HG02885 (cell line): ENCODE measurements around the gene SMOC2.

Source experiments
- ATAC-seq: cut with Tn5 transposase; IDR thresholded peaks from one replicate; pipeline ENCODE4 v1.9.1; 2021; ENCODE audit warnings: mild to moderate bottlenecking; ENCODE audit not compliant: unreplicated experiment, poor library complexity

SMOC2 gene

GRCh38 chr6:168714547-168715260, 273.7 kb downstream of the SMOC2 start:
- ATAC-seq = no peak

GRCh38 chr6:168715643-168716481, 274.9 kb downstream of the SMOC2 start:
- ATAC-seq = no peak

DNA sequence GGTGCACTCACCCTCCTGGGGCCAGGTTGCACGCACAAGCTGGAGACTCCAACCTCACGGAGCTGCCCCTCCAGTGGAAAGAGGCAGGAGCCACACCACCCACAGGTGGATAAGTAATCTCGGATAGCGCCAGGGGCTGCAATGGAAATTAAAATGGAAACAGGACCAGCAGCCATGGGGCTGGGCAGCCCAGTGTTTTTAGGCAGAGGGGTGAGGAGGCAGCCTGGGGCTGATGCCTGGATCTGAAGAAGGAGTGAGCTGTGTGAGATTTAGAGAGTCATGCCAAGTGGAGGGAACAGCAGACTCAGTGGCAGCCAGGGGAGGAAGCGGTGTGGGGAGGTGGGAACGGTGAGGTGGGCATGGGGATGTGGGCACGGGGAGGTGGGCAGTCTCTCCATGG, 275.6 kb downstream of the SMOC2 start:
- no peak for ATAC-seq

GRCh38 chr6:168717491-168717890, 276.5 kb downstream of the SMOC2 start:
- ATAC-seq = no peak
